ENCODE data around the gene MRPL38.

- TF ChIP-seq POLR2AphosphoS5 (IDR thresholded peaks at IDR 0.05): no peak
- no peak for TF ChIP-seq CTCF (IDR thresholded peaks at IDR 0.05)
- no peak for TF ChIP-seq POLR2A (IDR thresholded peaks at IDR 0.05)
Observed at GRCh38 chr17:75873587-75874322, 30.9 kb downstream of the MRPL38 start.
